ENCODE results near the gene SETBP1. TPM values are rescaled to one million over a fixed set of nuclear protein-coding genes. Genes with fewer than 3 reads are reported as not detected.

SETBP1 gene
- total RNA-seq, 1 experiment from 2014 or later, result 0.33 TPM

GRCh38 chr18:44935455-44935854 is 254.8 kb downstream of the SETBP1 start:
- DNase-seq (ENCODE audit: low spot score), result no peak

- no peak for DNase-seq (ENCODE audit: low spot score)
Measured at GRCh38 chr18:44936485-44936884, 255.8 kb downstream of the SETBP1 start.

GRCh38 chr18:44937960-44938719 is 257.5 kb downstream of the SETBP1 start:
- no peak for DNase-seq (ENCODE audit: low spot score)

GRCh38 chr18:44938720-44939665 is 258.3 kb downstream of the SETBP1 start:
- DNase-seq (ENCODE audit: low spot score), result no peak

GRCh38 chr18:44941516-44941915 is 260.8 kb downstream of the SETBP1 start:
- DNase-seq (ENCODE audit: low spot score), result no peak

- no peak for DNase-seq (ENCODE audit: low spot score)
Measured at GRCh38 chr18:44942073-44942472, 261.4 kb downstream of the SETBP1 start.

- no peak for DNase-seq (ENCODE audit: low spot score)
Measured at GRCh38 chr18:44943311-44943881, 262.7 kb downstream of the SETBP1 start.

GRCh38 chr18:44944461-44944860 is 263.8 kb downstream of the SETBP1 start:
- no peak for DNase-seq (ENCODE audit: low spot score)

- no peak for DNase-seq (ENCODE audit: low spot score)
Measured at GRCh38 chr18:44945888-44946401, 265.3 kb downstream of the SETBP1 start.

- no peak for DNase-seq (ENCODE audit: low spot score)
Measured at GRCh38 chr18:44946529-44947113, 265.9 kb downstream of the SETBP1 start.

- DNase-seq (ENCODE audit: low spot score), result no peak
Measured at GRCh38 chr18:44949967-44950366, 269.3 kb downstream of the SETBP1 start.

- DNase-seq (ENCODE audit: low spot score), result no peak
Measured at GRCh38 chr18:44950685-44951195, 270.1 kb downstream of the SETBP1 start.

- no peak for DNase-seq (ENCODE audit: low spot score)
Measured at GRCh38 chr18:44951748-44952147, 271.1 kb downstream of the SETBP1 start.

GRCh38 chr18:44954257-44954656 is 273.6 kb downstream of the SETBP1 start:
- no peak for DNase-seq (ENCODE audit: low spot score)

GRCh38 chr18:44955825-44956224 is 275.1 kb downstream of the SETBP1 start:
- DNase-seq (ENCODE audit: low spot score), result no peak

- DNase-seq (ENCODE audit: low spot score), result no peak
Measured at GRCh38 chr18:44957025-44957424, 276.3 kb downstream of the SETBP1 start.

GRCh38 chr18:44957461-44957860 is 276.8 kb downstream of the SETBP1 start:
- no peak for DNase-seq (ENCODE audit: low spot score)

GRCh38 chr18:44958040-44958439 is 277.4 kb downstream of the SETBP1 start:
- no peak for DNase-seq (ENCODE audit: low spot score)

GRCh38 chr18:44958455-44958854 is 277.8 kb downstream of the SETBP1 start:
- DNase-seq (ENCODE audit: low spot score), result no peak

GRCh38 chr18:44959013-44959412 is 278.3 kb downstream of the SETBP1 start:
- no peak for DNase-seq (ENCODE audit: low spot score)

- DNase-seq (ENCODE audit: low spot score), result no peak
Measured at GRCh38 chr18:44960580-44960979, 279.9 kb downstream of the SETBP1 start.
